CD4-positive, alpha-beta memory T cell (primary cell): ENCODE measurements around the gene DGLUCY. TPM values are rescaled to one million over a fixed set of nuclear protein-coding genes. Genes with fewer than 3 reads are reported as not detected.
"Not testable (repeated sequence)": the region's sequence is repeated elsewhere in the genome, so short reads cannot be mapped to it uniquely, and the experiment has no call there.

Experiments
- CTCF ChIA-PET: fragments of 350-600 bp; sonication (Branson Sonifier 250); formaldehyde crosslinking; loops from one replicate; lab custom pipeline; 2021; ENCODE audit warnings: inconsistent platforms; ENCODE audit not compliant: partially characterized antibody; lab: Charles Lee
- POLR2A ChIA-PET: fragments of 350-600 bp; sonication (Branson Sonifier 250); formaldehyde crosslinking; loops from one replicate; lab custom pipeline; 2021; ENCODE audit not compliant: partially characterized antibody; lab: Charles Lee
- DNase-seq, 5 donors: peaks; one replicate each; pipeline versions ENCODE4 v3.0.0 to v3.0.0-alpha.2; 2020 to 2022; ENCODE audit warnings: mixed read lengths in 1 of 5
- H3K27ac ChIP-seq: one replicate; pipeline ENCODE4 v1.7.0; 2013; ENCODE audit warnings: low read depth, low read length
- H3K27me3 ChIP-seq: 2 replicates; pipeline ENCODE4 v1.7.0; 2013; ENCODE audit warnings: mild to moderate bottlenecking, low read length, moderate library complexity; ENCODE audit not compliant: insufficient read depth
- H3K36me3 ChIP-seq: 2 replicates; pipeline ENCODE4 v1.7.0; 2013; ENCODE audit warnings: mild to moderate bottlenecking, low read length, moderate library complexity; ENCODE audit not compliant: insufficient read depth
- H3K4me1 ChIP-seq: 2 replicates; pipeline ENCODE4 v1.7.0; 2013; ENCODE audit warnings: mild to moderate bottlenecking, low read length, moderate library complexity; ENCODE audit not compliant: insufficient read depth
- H3K4me3 ChIP-seq, 2 donors: one replicate each; pipeline ENCODE4 v1.7.0; 2013; ENCODE audit warnings: low read length in 2 of 2, mild to moderate bottlenecking in 1 of 2
- H3K9me3 ChIP-seq, 2 donors: one replicate each; pipeline ENCODE4 v1.7.0; 2013; ENCODE audit warnings: low read length in 2 of 2, control low read depth in 1 of 2; ENCODE audit not compliant: control insufficient read depth in 1 of 2
- H3K27ac Mint-ChIP-seq, 7 donors: one replicate each; pipeline ENCODE4 v1.8.0; 2020 to 2021; ENCODE audit warnings: mixed read lengths in 7 of 7, mild to moderate bottlenecking in 6 of 7, inconsistent platforms in 3 of 7, moderate library complexity in 3 of 7
- H3K27me3 Mint-ChIP-seq, 2 donors: one replicate each; pipeline ENCODE4 v1.8.0; 2020 to 2021; ENCODE audit warnings: mixed read lengths in 2 of 2
- H3K36me3 Mint-ChIP-seq, 2 donors: one replicate each; pipeline ENCODE4 v1.8.0; 2020 to 2021; ENCODE audit warnings: mixed read lengths in 2 of 2, inconsistent platforms in 1 of 2, mild to moderate bottlenecking in 1 of 2
- H3K4me1 Mint-ChIP-seq, 4 donors: one replicate each; pipeline ENCODE4 v1.8.0; 2020 to 2021; ENCODE audit warnings: mixed read lengths in 4 of 4, mild to moderate bottlenecking in 1 of 4
- H3K4me3 Mint-ChIP-seq, 8 donors: one replicate each; pipeline ENCODE4 v1.8.0; 2020 to 2021; ENCODE audit warnings: mixed read lengths in 8 of 8, mild to moderate bottlenecking in 7 of 8, moderate library complexity in 6 of 8, inconsistent platforms in 3 of 8
- H3K9me3 Mint-ChIP-seq, 8 donors: one replicate each; pipeline ENCODE4 v1.8.0; 2020 to 2021; ENCODE audit warnings: mixed read lengths in 8 of 8, mild to moderate bottlenecking in 5 of 8, inconsistent platforms in 3 of 8, moderate library complexity in 1 of 8
- intact Hi-C: fragments of 100-400 bp; cut with micrococcal nuclease; formaldehyde crosslinking; loops from one replicate; pipeline ENCODE4 v1.15.1; 2023
- polyA plus RNA-seq, 2 donors: library from polyadenylated mRNA; unstranded; fragments of 300-500 nt; fragmentation: Illumina TruSeq; gene quantifications; one replicate each; pipeline ENCODE4 v1.2.3, GENCODE V29; 2021
- total RNA-seq, 2 experiments: library from RNA; stranded (reverse); gene quantifications; one replicate each; pipeline ENCODE4 v1.2.3, GENCODE V29; 2021

DGLUCY gene
- total and polyA plus RNA-seq, 4 experiments from 2014 or later = 40.9 to 141 (median 89.0) TPM

DNA sequence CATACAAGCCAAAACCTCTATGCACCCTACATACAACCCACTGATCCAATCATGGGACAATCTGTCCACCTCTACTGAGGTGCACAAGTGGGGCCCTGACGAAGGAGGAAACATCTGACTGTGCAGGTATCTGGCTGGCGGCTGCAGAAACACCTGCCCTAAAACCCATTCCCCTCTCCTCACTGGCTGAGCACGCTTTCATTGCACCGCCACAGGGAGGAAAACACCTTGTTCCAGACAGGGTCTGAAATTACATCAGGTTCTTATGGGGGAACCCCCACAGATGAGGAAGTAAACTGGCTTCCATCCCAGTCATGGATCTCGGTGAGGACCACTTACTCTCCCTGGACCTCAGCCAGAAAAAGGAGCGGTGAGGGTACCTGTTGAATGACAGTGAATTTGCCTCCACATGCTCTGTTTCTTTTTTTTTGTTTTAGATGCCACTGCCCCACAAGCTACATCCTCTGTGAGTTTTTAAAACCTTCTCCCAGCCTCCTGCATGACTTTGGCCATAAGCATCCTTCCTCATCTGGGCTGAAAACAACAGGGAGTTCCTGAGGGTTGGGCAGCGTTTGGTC lies 23.8 kb upstream of the DGLUCY start:
- Mint-ChIP-seq H3K4me1 (peaks cover 2 to 11% (median 6%) of the 10 kb centered on the region in 4 donors), H3K4me3 (no peak overlapping the region), H3K27me3 (no peaks in the 10 kb centered on the region), H3K9me3 (no peaks in the 10 kb centered on the region), H3K36me3 (no peaks in the 10 kb centered on the region), H3K27ac (peak overlapping the region in 2 of 7 donors; percentile 29 to 42)
- no peak for DNase-seq
- ChIA-PET CTCF (interaction anchor here (1.3 kb wide), 1 partner anchor 83 kb away, joined by 4 read pairs; no protein-coding TSS in a partner anchor), POLR2A (interaction anchor here (1.4 kb wide), 1 partner anchor 24 kb away, joined by 10 read pairs; the partner anchor contains the start of gene DGLUCY)
- no peaks in the 10 kb centered on the region for H3K4me1 ChIP-seq
- H3K27ac ChIP-seq = no peak overlapping the region
- H3K9me3 ChIP-seq = no peaks in the 10 kb centered on the region
- intact Hi-C loops = no loop called here
- no peaks in the 10 kb centered on the region for H3K27me3 ChIP-seq
- H3K4me3 ChIP-seq = no peak overlapping the region
- no peaks in the 10 kb centered on the region for H3K36me3 ChIP-seq

DNA sequence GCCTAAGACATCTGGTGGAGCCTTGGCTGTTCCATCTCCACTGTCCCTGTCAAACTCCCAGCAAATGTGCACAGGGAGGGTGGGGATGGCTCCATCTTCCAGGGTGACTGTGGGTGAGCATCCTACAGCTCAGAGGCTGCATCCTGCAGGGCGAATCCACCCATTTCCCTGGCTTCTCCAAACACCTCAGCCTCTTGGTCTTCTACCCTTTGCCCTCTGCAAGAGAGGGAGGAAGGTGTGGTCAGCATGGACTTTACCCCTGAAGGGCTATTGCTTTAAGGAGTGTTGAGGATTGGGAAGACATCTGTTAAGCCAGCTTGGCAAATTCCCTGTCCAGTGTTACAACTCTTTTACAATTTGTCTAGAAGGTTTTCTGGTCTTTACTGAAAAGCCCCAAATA lies 23.1 kb upstream of the DGLUCY start:
- Mint-ChIP-seq H3K4me1 (peaks cover 2 to 11% (median 6%) of the 10 kb centered on the region in 4 donors), H3K9me3 (no peaks in the 10 kb centered on the region), H3K4me3 (no peak overlapping the region), H3K27ac (no peak overlapping the region), H3K36me3 (no peaks in the 10 kb centered on the region), H3K27me3 (no peaks in the 10 kb centered on the region)
- no peaks in the 10 kb centered on the region for H3K27me3 ChIP-seq
- no peak for DNase-seq
- CTCF ChIA-PET = no interaction called here
- POLR2A ChIA-PET = interaction anchor here (1.4 kb wide), 1 partner anchor 23 kb away, joined by 10 read pairs; the partner anchor contains the start of gene DGLUCY
- no peak overlapping the region for H3K4me3 ChIP-seq
- no peaks in the 10 kb centered on the region for H3K9me3 ChIP-seq
- no peaks in the 10 kb centered on the region for H3K4me1 ChIP-seq
- no peak overlapping the region for H3K27ac ChIP-seq
- H3K36me3 ChIP-seq = no peaks in the 10 kb centered on the region
- intact Hi-C loops = no loop called here

DNA sequence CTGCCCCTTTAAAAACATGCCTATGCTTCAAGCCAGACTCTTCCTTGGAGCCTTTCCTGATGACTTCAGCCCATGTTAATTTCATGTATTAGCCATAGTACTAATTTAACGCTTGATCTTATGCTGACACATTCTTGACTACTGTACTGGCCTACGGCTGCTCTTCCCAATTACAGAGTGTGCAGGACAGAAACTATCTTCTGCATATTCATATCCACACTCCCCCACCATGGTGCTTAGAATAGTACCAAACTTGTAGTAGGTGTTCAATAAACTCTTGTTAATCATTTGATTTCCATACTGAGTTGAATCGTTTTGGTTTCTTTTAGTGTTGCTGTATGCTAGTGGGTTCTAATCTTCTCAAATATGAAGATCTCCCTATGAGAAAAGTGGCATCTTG lies 21.8 kb upstream of the DGLUCY start:
- Mint-ChIP-seq H3K4me3 (no peak overlapping the region), H3K9me3 (no peaks in the 10 kb centered on the region), H3K4me1 (peaks cover 2 to 9% (median 4%) of the 10 kb centered on the region in 4 donors), H3K27ac (no peak overlapping the region), H3K36me3 (no peaks in the 10 kb centered on the region), H3K27me3 (no peaks in the 10 kb centered on the region)
- no peaks in the 10 kb centered on the region for H3K36me3 ChIP-seq
- ChIA-PET CTCF (no interaction called here), POLR2A (interaction anchor here (0.6 to 1.0 kb wide), 2 partner anchors 16 to 42 kb away, joined by 3 read pairs; no protein-coding TSS in a partner anchor)
- no peak overlapping the region for H3K4me3 ChIP-seq
- no peak for DNase-seq
- no peaks in the 10 kb centered on the region for H3K9me3 ChIP-seq
- H3K4me1 ChIP-seq = no peaks in the 10 kb centered on the region
- intact Hi-C loops = no loop called here
- no peak overlapping the region for H3K27ac ChIP-seq
- no peaks in the 10 kb centered on the region for H3K27me3 ChIP-seq

DNA sequence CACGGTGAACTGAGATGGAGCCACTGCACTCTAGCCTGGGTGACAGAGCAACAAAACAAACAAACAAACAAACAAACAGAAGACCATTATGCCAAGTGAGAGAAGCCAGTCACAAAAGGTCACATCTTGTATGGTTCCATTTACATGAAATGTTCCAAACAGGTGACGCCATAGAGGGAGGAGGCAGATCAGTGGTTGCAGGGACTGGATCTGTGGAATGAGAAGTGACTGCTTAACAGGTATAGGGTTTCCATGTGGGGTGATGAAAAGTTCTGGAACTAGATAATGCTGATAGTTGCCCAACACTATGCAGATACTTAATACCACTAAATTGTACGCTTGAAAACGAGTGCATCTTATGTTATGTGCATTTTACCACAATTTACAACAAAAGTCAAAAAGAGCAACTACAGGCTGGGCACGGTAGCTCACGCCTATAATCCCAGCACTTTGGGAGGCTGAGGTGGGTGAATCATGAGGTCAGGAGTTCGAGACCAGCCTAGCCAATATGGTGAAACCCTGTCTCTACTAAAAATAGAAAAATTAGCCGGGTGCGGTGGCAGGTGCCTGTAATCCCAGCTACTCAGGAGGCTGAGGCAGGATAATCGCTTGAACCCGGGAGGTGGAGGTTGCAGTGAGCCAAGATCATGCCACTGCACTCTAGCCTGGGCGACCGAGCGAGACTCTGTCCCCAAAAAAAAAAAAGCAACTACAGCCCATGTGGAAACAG lies 20.0 kb upstream of the DGLUCY start:
- H3K4me3 ChIP-seq, DNase-seq, H3K27me3 ChIP-seq, H3K27ac ChIP-seq, H3K9me3 Mint-ChIP-seq, H3K36me3 ChIP-seq, H3K9me3 ChIP-seq, H3K27ac Mint-ChIP-seq, H3K4me3 Mint-ChIP-seq, CTCF ChIA-PET, intact Hi-C loops, H3K4me1 ChIP-seq, H3K4me1 Mint-ChIP-seq, H3K36me3 Mint-ChIP-seq, H3K27me3 Mint-ChIP-seq: not testable (repeated sequence)
- POLR2A ChIA-PET = interaction anchor here (7.1 kb wide), 1 partner anchor 21 kb away, joined by 37 read pairs; the partner anchor contains the start of gene DGLUCY

DNA sequence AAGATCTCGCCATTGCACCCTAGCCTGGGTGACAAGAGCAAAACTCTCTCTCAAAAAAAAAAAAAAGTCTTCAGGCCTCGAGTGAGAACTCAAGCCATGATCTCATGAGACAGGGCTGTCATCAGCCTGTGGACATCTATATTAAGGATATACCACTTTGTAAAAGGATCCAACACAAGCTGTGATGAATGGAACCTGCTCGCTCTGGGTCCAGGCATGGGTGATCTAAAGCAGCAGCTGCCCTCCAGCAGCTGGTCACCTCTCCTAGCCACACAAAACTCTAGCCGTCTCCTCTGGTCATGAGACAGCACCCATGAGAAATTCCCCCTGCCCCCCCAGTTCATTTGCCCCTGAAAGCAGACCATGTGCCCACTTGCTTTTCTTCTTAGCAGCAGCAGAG lies 19.1 kb upstream of the DGLUCY start:
- no peaks in the 10 kb centered on the region for H3K36me3 Mint-ChIP-seq
- Histone ChIP-seq H3K4me3 (no peak overlapping the region), H3K27me3 (no peaks in the 10 kb centered on the region), H3K9me3 (no peaks in the 10 kb centered on the region), H3K36me3 (no peaks in the 10 kb centered on the region), H3K27ac (no peak overlapping the region), H3K4me1 (no peaks in the 10 kb centered on the region)
- ChIA-PET POLR2A (interaction anchor here (0.6 to 7.1 kb wide), 2 partner anchors 20 to 336 kb away, joined by 4 to 37 read pairs; partner anchors contain the start of gene DGLUCY), CTCF (no interaction called here)
- intact Hi-C loops = no loop called here
- H3K4me3 Mint-ChIP-seq = no peak overlapping the region
- no peaks in the 10 kb centered on the region for H3K27me3 Mint-ChIP-seq
- H3K27ac Mint-ChIP-seq = no peak overlapping the region
- H3K9me3 Mint-ChIP-seq = no peaks in the 10 kb centered on the region
- H3K4me1 Mint-ChIP-seq = no peaks in the 10 kb centered on the region
- no peak for DNase-seq

DNA sequence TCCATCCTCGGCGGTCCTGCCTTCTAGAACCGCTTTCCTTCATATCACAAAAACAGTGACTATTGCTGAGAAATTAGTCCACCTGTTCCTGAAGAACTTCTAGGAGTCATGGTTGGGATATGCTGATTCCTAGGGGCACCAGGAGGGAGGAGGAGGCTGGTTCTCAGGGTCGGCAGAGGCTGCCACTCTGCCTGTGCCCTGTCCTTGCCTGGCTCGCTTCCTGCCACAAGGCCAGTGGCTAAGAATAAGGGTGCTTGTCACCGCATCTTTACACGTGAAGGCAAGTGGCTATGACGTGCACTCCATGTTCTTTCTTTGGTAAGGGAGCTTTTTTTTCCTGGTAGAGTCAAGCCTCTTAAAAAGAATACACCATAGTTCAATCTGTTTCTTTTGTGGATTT lies 18.7 kb upstream of the DGLUCY start:
- intact Hi-C loops = no loop called here
- H3K4me1 ChIP-seq = no peaks in the 10 kb centered on the region
- Mint-ChIP-seq H3K9me3 (no peaks in the 10 kb centered on the region), H3K4me3 (no peak overlapping the region), H3K4me1 (peaks cover 0 to 3% (median 2%) of the 10 kb centered on the region in 4 donors), H3K36me3 (no peaks in the 10 kb centered on the region), H3K27ac (no peak overlapping the region), H3K27me3 (no peaks in the 10 kb centered on the region)
- no peak overlapping the region for H3K4me3 ChIP-seq
- no peaks in the 10 kb centered on the region for H3K36me3 ChIP-seq
- CTCF ChIA-PET = no interaction called here
- no peaks in the 10 kb centered on the region for H3K9me3 ChIP-seq
- H3K27me3 ChIP-seq = peaks cover 1% of the 10 kb centered on the region
- no peak overlapping the region for H3K27ac ChIP-seq
- POLR2A ChIA-PET = interaction anchor here (0.6 to 7.1 kb wide), 2 partner anchors 20 to 336 kb away, joined by 4 to 37 read pairs; partner anchors contain the start of gene DGLUCY
- no peak for DNase-seq

DNA sequence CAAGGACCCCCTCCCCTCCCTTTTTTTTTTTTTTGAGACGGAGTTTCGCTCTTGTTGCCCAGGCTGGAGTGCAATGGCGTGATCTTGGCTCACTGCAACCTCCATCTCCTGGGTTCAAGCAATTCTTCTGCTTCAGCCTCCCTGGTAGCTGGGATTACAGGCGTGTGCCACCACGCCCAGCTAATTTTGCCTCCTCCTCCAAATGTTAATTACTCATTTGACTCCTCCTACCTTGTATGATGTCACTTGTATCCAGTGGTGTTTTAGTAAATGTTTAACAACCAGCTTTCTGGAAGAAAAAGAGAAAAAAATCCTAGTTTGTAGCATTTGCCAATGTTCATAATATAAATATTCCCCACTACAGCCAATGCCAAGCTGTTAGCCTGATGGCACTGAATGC lies 16.2 kb upstream of the DGLUCY start:
- H3K9me3 ChIP-seq, H3K4me1 ChIP-seq, intact Hi-C loops, H3K27ac ChIP-seq, H3K4me1 Mint-ChIP-seq, H3K36me3 Mint-ChIP-seq, DNase-seq, H3K4me3 Mint-ChIP-seq, H3K36me3 ChIP-seq, H3K4me3 ChIP-seq, H3K9me3 Mint-ChIP-seq, H3K27ac Mint-ChIP-seq, H3K27me3 Mint-ChIP-seq, H3K27me3 ChIP-seq: not testable (repeated sequence)
- ChIA-PET POLR2A (interaction anchor here (1.3 to 7.1 kb wide), 5 partner anchors 10 to 37 kb away, joined by 4 to 37 read pairs (median 6); partner anchors contain the start of genes DGLUCY and RPS6KA5), CTCF (interaction anchor here (1.1 to 4.8 kb wide), 4 partner anchors 10 to 61 kb away, joined by 3 to 19 read pairs (median 5); partner anchors contain the start of gene DGLUCY)
